Measurements from ENCODE around the gene IGFBP6.

IGFBP6 gene

DNA sequence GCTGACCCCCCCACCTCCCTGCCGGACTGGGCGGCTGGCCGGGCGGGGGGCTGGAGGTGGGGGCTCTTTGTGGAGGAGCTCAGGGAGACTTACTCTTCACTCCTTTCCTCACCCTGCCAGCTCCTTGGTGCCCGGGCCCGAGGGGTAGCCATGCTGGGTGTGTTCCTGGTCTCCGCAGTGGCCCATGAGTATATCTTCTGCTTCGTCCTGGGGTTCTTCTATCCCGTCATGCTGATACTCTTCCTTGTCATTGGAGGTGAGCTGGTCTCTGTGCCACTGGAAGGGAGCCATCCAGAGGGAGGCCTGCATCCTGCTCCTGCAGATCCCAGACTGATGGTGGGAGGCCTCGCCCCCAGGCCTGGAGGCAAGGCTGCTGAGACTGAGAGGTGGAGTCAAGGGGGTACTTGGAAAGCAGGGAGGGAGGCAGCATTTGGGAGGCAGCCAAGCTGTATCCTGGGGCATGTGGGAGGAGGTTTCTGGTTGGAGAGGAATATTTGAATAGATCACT, 25.5 kb downstream of the IGFBP6 start:
- CTCF ChIA-PET = no interaction called here
- POLR2A ChIA-PET = no interaction called here
- H3K4me1 ChIP-seq (ENCODE audit: control extremely low read depth in 1 of 4, control insufficient read depth in 4 of 4, insufficient read depth in 4 of 4, low read length in 3 of 4) = peaks cover 0 to 6% (median 0%) of the 10 kb centered on the region in 4 experiments
- no peaks in the 10 kb centered on the region for H3K27me3 ChIP-seq (replicated peaks in 2 of 5; ENCODE audit: control insufficient read depth in 4 of 5, insufficient read depth in 5 of 5, low read length in 4 of 5)
- no peak for DNase-seq
- H3K27ac ChIP-seq (ENCODE audit: insufficient read depth in 1 of 2, low read depth in 1 of 2, low read length in 2 of 2, poor library complexity in 1 of 2, severe bottlenecking in 2 of 2) = no peak overlapping the region
- H3K36me3 ChIP-seq (ENCODE audit: control insufficient read depth in 4 of 4, insufficient read depth in 4 of 4, low read length in 3 of 4) = no peaks in the 10 kb centered on the region
- 94% methylated on average over 8 of the region's 10 CpGs for WGBS (ENCODE audit: insufficient coverage)
- no peak overlapping the region for H3K4me3 ChIP-seq (ENCODE audit: control insufficient read depth in 1 of 7, extremely low read depth in 1 of 7, insufficient read depth in 4 of 7, low read depth in 2 of 7, low read length in 6 of 7)
- H3K9me3 ChIP-seq (ENCODE audit: control extremely low read depth in 1 of 5, control insufficient read depth in 4 of 5, insufficient read depth in 2 of 5, low read depth in 1 of 5, low read length in 4 of 5) = no peaks in the 10 kb centered on the region

DNA sequence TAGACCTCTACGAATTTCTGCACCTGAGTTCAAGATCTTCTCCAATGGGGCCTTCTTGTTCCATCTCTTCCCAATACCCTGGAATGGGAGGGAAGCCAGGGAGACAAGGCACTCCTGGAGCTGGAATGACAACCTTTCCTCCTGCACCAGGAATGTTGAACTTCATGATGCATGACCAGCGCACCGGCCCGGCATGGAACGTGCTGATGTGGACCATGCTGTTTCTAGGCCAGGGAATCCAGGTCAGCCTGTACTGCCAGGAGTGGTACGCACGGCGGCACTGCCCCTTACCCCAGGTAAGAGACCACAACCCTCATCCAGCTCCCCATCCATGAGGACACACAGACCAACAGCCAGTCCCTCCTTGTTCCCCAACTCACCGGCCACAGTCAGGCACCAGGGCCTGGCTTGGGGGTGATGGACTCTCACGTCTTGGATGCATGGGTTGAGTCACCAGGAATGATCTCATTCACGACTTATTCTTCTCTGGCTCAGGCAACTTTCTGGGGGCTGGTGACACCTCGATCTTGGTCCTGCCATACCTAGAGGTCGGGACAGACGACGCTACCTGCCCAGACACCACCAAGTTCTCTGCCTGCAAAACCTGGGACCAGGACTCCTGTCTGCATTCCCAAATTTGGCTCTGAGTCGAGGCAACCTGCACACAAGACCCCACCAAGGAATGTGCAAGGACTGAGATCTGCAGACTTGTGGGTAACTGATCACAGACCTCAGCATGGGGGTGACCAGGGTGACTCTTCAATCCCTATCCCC, 26.3 kb downstream of the IGFBP6 start:
- no peak for DNase-seq

DNA sequence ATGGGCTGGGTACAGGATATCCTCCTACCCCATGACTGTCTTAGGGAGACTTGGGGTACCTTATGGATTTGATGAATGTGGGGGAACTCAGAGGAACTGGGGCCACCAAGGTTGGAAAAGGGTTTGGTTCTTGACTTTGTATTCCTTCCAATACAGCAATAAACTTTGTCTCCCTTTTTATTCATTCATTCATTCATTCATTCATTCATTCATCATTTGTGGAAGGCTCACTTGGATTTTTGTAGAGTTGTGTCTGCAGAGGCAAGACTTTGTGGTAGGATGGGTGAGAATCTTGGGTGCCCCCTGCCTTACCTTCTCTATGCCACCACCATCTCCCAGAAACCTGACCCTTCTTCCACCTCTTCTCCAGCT, 26.9 kb downstream of the IGFBP6 start:
- POLR2A ChIA-PET = no interaction called here
- no peak overlapping the region for H3K4me3 ChIP-seq (ENCODE audit: control insufficient read depth in 1 of 7, extremely low read depth in 1 of 7, insufficient read depth in 4 of 7, low read depth in 2 of 7, low read length in 6 of 7)
- H3K27me3 ChIP-seq (replicated peaks in 2 of 5; ENCODE audit: control insufficient read depth in 4 of 5, insufficient read depth in 5 of 5, low read length in 4 of 5) = no peaks in the 10 kb centered on the region
- H3K4me1 ChIP-seq (ENCODE audit: control extremely low read depth in 1 of 4, control insufficient read depth in 4 of 4, insufficient read depth in 4 of 4, low read length in 3 of 4) = peaks cover 0 to 11% (median 2%) of the 10 kb centered on the region in 4 experiments
- no peaks in the 10 kb centered on the region for H3K36me3 ChIP-seq (ENCODE audit: control insufficient read depth in 4 of 4, insufficient read depth in 4 of 4, low read length in 3 of 4)
- CTCF ChIA-PET = interaction anchor here (1.4 kb wide), 1 partner anchor 35 kb away, joined by 3 read pairs; no protein-coding TSS in a partner anchor
- no peak for DNase-seq
- H3K9me3 ChIP-seq (ENCODE audit: control extremely low read depth in 1 of 5, control insufficient read depth in 4 of 5, insufficient read depth in 2 of 5, low read depth in 1 of 5, low read length in 4 of 5) = no peaks in the 10 kb centered on the region
- H3K27ac ChIP-seq (ENCODE audit: insufficient read depth in 1 of 2, low read depth in 1 of 2, low read length in 2 of 2, poor library complexity in 1 of 2, severe bottlenecking in 2 of 2) = no peak overlapping the region

More for the DNA sequence above, 26.3 kb downstream of the IGFBP6 start:
- Histone ChIP-seq H3K9me3 (ENCODE audit: control extremely low read depth in 1 of 5, control insufficient read depth in 4 of 5, insufficient read depth in 2 of 5, low read depth in 1 of 5, low read length in 4 of 5) (no peaks in the 10 kb centered on the region), H3K27ac (ENCODE audit: insufficient read depth in 1 of 2, low read depth in 1 of 2, low read length in 2 of 2, poor library complexity in 1 of 2, severe bottlenecking in 2 of 2) (no peak overlapping the region), H3K4me3 (ENCODE audit: control insufficient read depth in 1 of 7, extremely low read depth in 1 of 7, insufficient read depth in 4 of 7, low read depth in 2 of 7, low read length in 6 of 7) (no peak overlapping the region), H3K36me3 (ENCODE audit: control insufficient read depth in 4 of 4, insufficient read depth in 4 of 4, low read length in 3 of 4) (no peaks in the 10 kb centered on the region), H3K27me3 (replicated peaks in 2 of 5; ENCODE audit: control insufficient read depth in 4 of 5, insufficient read depth in 5 of 5, low read length in 4 of 5) (no peaks in the 10 kb centered on the region), H3K4me1 (ENCODE audit: control extremely low read depth in 1 of 4, control insufficient read depth in 4 of 4, insufficient read depth in 4 of 4, low read length in 3 of 4) (peaks cover 0 to 6% (median 0%) of the 10 kb centered on the region in 4 experiments)
- ChIA-PET POLR2A (no interaction called here), CTCF (no interaction called here)
- 99% methylated on average over 15 of the region's 16 CpGs for WGBS (ENCODE audit: insufficient coverage)

DNA sequence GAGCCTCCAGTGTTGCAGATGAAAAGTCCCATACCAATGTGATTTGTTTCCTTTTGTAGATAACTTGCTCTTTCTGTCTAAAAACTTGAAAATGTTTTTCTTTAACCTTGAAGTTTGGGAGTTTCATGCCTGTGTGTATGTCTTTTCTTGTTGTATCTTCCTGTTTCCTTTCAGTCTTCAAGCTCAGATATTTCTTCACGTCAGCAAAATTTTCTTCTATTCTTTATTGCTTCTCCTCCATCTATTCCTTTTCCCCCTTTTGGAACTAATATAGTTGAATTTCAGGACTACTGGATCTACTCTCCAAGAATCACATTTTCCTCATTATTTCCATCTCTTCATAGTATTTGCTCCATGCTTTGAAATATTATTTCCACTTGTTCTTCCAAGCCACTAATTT, 29.7 kb downstream of the IGFBP6 start:
- ChIA-PET CTCF (no interaction called here), POLR2A (interaction anchor here (0.6 kb wide), 1 partner anchor 132 kb away, joined by 4 read pairs; no protein-coding TSS in a partner anchor)
- no peaks in the 10 kb centered on the region for H3K36me3 ChIP-seq (ENCODE audit: control insufficient read depth in 4 of 4, insufficient read depth in 4 of 4, low read length in 3 of 4)
- no CpG with 5 or more reads among the region's 1 CpG for WGBS (ENCODE audit: insufficient coverage)
- H3K27ac ChIP-seq (ENCODE audit: insufficient read depth in 1 of 2, low read depth in 1 of 2, low read length in 2 of 2, poor library complexity in 1 of 2, severe bottlenecking in 2 of 2) = no peak overlapping the region
- no peak overlapping the region for H3K4me3 ChIP-seq (ENCODE audit: control insufficient read depth in 1 of 7, extremely low read depth in 1 of 7, insufficient read depth in 4 of 7, low read depth in 2 of 7, low read length in 6 of 7)
- H3K27me3 ChIP-seq (replicated peaks in 2 of 5; ENCODE audit: control insufficient read depth in 4 of 5, insufficient read depth in 5 of 5, low read length in 4 of 5) = no peaks in the 10 kb centered on the region
- H3K9me3 ChIP-seq (ENCODE audit: control extremely low read depth in 1 of 5, control insufficient read depth in 4 of 5, insufficient read depth in 2 of 5, low read depth in 1 of 5, low read length in 4 of 5) = no peaks in the 10 kb centered on the region
- DNase-seq = no peak
- peaks cover 0 to 15% (median 2%) of the 10 kb centered on the region in 4 experiments for H3K4me1 ChIP-seq (ENCODE audit: control extremely low read depth in 1 of 4, control insufficient read depth in 4 of 4, insufficient read depth in 4 of 4, low read length in 3 of 4)

DNA sequence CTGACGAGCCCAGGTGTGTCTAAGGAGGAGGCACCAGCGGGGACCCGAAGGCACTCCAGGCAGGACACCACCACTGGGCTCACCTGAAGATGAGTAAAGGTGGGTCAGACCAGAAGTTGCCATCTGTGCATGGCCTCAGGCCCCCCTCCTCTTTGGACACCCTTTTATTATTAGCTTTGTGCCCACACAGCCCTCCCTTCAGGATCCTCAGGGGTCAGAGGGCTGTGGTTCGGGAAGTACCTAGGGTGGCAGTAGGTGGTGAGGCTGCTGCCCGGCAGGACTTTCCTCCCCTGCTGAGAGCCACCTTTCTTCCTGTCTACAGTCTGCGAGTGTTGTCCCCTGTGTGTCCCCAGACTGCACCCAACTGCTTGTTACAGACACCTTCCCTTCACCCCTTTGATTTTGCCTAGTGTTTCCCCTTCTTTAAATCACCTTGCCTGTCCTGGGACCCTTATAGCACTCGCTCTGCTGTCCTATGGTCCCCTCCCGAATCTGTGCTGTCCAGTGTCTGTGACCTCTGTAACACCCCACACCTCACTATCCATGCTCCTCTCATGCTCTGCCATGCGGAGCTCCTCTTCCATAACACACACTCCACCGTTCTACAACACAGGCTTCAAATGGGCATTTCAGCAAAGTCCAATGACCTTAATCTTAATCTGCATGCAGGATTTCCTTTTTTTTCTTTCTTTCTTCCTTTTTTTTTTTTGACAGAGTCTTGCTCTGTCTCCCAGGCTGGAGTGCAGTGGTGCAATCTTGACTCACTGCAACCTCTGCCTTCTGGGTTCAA, 31.5 kb downstream of the IGFBP6 start:
- no peak overlapping the region for H3K27ac ChIP-seq (ENCODE audit: insufficient read depth in 1 of 2, low read depth in 1 of 2, low read length in 2 of 2, poor library complexity in 1 of 2, severe bottlenecking in 2 of 2)
- no peaks in the 10 kb centered on the region for H3K27me3 ChIP-seq (replicated peaks in 2 of 5; ENCODE audit: control insufficient read depth in 4 of 5, insufficient read depth in 5 of 5, low read length in 4 of 5)
- H3K4me1 ChIP-seq (ENCODE audit: control extremely low read depth in 1 of 4, control insufficient read depth in 4 of 4, insufficient read depth in 4 of 4, low read length in 3 of 4) = peaks cover 0 to 15% (median 2%) of the 10 kb centered on the region in 4 experiments
- CTCF ChIA-PET = interaction anchor here (0.7 to 1.4 kb wide), 3 partner anchors 30 to 83 kb away, joined by 3 to 5 read pairs (median 4); no protein-coding TSS in a partner anchor
- no peaks in the 10 kb centered on the region for H3K36me3 ChIP-seq (ENCODE audit: control insufficient read depth in 4 of 4, insufficient read depth in 4 of 4, low read length in 3 of 4)
- H3K4me3 ChIP-seq (ENCODE audit: control insufficient read depth in 1 of 7, extremely low read depth in 1 of 7, insufficient read depth in 4 of 7, low read depth in 2 of 7, low read length in 6 of 7) = no peak overlapping the region
- no peaks in the 10 kb centered on the region for H3K9me3 ChIP-seq (ENCODE audit: control extremely low read depth in 1 of 5, control insufficient read depth in 4 of 5, insufficient read depth in 2 of 5, low read depth in 1 of 5, low read length in 4 of 5)
- WGBS (ENCODE audit: insufficient coverage) = 90% methylated on average over 7 of the region's 10 CpGs
- POLR2A ChIA-PET = no interaction called here
- DNase-seq = no peak

DNA sequence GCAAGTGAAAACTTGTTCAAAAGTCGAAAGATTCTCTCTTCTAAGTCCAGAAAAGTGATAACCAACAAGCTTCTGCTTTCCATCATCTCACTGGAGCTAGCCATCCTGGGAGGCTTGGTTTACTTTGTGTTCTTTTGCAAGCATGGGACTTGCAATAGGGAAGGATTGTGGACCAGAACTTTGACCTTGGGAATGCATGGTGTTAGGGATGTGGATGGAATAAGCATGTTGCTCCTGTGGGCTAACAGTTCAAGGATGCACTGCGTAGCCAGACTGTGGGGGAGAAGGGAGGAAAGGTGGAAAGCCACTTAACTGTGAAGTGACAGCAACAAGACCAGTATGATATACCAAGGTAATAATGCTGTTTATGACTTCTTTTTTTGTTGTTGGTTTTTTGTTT, 34.4 kb downstream of the IGFBP6 start:
- peaks cover 0 to 4% (median 2%) of the 10 kb centered on the region in 5 experiments for H3K9me3 ChIP-seq (ENCODE audit: control extremely low read depth in 1 of 5, control insufficient read depth in 4 of 5, insufficient read depth in 2 of 5, low read depth in 1 of 5, low read length in 4 of 5)
- peaks cover 0 to 15% (median 2%) of the 10 kb centered on the region in 4 experiments for H3K4me1 ChIP-seq (ENCODE audit: control extremely low read depth in 1 of 4, control insufficient read depth in 4 of 4, insufficient read depth in 4 of 4, low read length in 3 of 4)
- H3K27me3 ChIP-seq (replicated peaks in 2 of 5; ENCODE audit: control insufficient read depth in 4 of 5, insufficient read depth in 5 of 5, low read length in 4 of 5) = no peaks in the 10 kb centered on the region
- no peak overlapping the region for H3K27ac ChIP-seq (ENCODE audit: insufficient read depth in 1 of 2, low read depth in 1 of 2, low read length in 2 of 2, poor library complexity in 1 of 2, severe bottlenecking in 2 of 2)
- H3K4me3 ChIP-seq (ENCODE audit: control insufficient read depth in 1 of 7, extremely low read depth in 1 of 7, insufficient read depth in 4 of 7, low read depth in 2 of 7, low read length in 6 of 7) = no peak overlapping the region
- DNase-seq = no peak
- 100% methylated on average over 2 of the region's 2 CpGs for WGBS (ENCODE audit: insufficient coverage)
- POLR2A ChIA-PET = no interaction called here
- H3K36me3 ChIP-seq (ENCODE audit: control insufficient read depth in 4 of 4, insufficient read depth in 4 of 4, low read length in 3 of 4) = no peaks in the 10 kb centered on the region
- CTCF ChIA-PET = interaction anchor here (0.7 to 0.9 kb wide), 2 partner anchors 26 to 65 kb away, joined by 3 to 4 read pairs; no protein-coding TSS in a partner anchor

DNA sequence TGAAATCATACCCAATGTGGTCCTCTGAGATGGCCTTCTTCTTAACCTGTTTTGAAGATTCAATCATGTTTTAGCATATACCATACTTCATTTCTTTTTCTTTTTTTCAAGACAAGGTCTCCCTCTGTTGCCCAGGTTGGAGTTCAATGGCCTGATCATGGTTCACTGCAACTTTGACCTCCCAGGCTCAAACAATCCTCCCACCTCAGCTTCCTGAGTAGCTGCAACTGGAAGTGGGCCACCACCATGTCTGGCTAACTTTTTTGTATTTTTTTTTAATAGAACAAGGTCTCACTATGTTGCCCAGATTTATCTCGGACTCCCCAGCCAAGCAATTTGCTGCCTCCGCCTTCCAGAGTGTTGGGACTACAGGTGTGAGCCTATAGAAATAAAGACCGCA, 36.3 kb downstream of the IGFBP6 start:
- ChIA-PET POLR2A (no interaction called here), CTCF (no interaction called here)
- Histone ChIP-seq H3K27me3 (replicated peaks in 2 of 5; ENCODE audit: control insufficient read depth in 4 of 5, insufficient read depth in 5 of 5, low read length in 4 of 5) (no peaks in the 10 kb centered on the region), H3K4me1 (ENCODE audit: control extremely low read depth in 1 of 4, control insufficient read depth in 4 of 4, insufficient read depth in 4 of 4, low read length in 3 of 4) (peaks cover 0 to 9% (median 2%) of the 10 kb centered on the region in 4 experiments), H3K27ac (ENCODE audit: insufficient read depth in 1 of 2, low read depth in 1 of 2, low read length in 2 of 2, poor library complexity in 1 of 2, severe bottlenecking in 2 of 2) (no peak overlapping the region), H3K36me3 (ENCODE audit: control insufficient read depth in 4 of 4, insufficient read depth in 4 of 4, low read length in 3 of 4) (no peaks in the 10 kb centered on the region), H3K9me3 (ENCODE audit: control extremely low read depth in 1 of 5, control insufficient read depth in 4 of 5, insufficient read depth in 2 of 5, low read depth in 1 of 5, low read length in 4 of 5) (peaks cover 0 to 8% (median 5%) of the 10 kb centered on the region in 5 experiments), H3K4me3 (ENCODE audit: control insufficient read depth in 1 of 7, extremely low read depth in 1 of 7, insufficient read depth in 4 of 7, low read depth in 2 of 7, low read length in 6 of 7) (no peak overlapping the region)
- no CpG with 5 or more reads among the region's 3 CpGs for WGBS (ENCODE audit: insufficient coverage)
- no peak for DNase-seq

Data from common myeloid progenitor, CD34-positive (primary cell).